Bronchus fibroblast of lung (primary cell): Measurements from ENCODE around the gene LPAR2. TPM values are rescaled to one million over a fixed set of nuclear protein-coding genes. Genes with fewer than 3 reads are reported as not detected.

Source experiments
- total RNA-seq: library from RNA; depleted of rRNA; stranded (reverse); fragments of >200 nt; gene quantifications from 2 replicates; pipeline ENCODE4 v1.2.3, GENCODE V29; 2015

Gene LPAR2
- total RNA-seq, result 3.9 and 4.2 TPM in 2 replicates

DNA sequence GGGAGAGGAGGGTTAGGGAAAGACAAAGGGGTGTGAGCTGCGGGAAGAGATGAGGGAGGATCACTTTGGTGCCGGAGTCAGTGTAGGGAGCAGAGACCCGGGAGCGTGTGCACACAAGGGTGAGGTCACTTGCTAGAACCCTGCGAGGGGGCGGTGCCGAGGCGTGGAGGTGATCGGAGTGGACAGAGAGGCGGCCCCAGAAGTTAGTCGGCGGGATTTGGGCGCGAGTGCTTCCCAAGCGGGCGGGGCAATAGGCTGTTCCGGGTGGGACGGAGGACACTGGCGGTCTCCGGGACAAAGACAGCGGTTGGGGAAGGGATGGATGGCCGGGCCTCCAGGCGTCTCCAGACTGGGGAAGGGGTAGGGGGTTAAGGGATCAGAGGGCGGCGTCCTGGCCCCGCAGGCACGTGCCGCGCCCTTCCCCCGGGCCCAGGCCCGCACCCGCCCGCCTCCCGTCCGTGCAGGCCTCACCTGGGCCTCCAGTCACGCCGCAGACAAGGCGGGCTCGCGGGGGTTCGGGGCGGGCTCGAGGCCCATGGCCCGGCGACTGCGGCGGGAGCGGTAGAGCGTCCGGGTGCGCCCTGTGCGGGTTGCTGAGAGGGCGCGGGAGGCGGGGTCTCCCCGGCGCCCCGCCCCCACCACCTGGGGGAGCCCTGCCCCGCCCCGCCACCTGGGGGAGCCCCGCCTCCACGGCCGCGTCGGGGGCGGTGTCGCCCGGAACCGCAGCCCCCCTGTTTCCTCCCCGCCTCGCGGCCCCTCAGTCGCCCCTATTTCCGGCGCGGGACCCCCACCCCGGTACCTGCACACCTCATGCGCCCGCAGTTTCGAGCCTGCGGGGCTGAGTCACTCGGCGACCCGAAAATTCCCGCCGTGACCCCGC, at the start of gene LPAR2:
LPAR2 (minus strand) TSS at position 600 of the 880 bp plus-strand sequence. CDS start 945 bp downstream, outside the sequence.

DNA sequence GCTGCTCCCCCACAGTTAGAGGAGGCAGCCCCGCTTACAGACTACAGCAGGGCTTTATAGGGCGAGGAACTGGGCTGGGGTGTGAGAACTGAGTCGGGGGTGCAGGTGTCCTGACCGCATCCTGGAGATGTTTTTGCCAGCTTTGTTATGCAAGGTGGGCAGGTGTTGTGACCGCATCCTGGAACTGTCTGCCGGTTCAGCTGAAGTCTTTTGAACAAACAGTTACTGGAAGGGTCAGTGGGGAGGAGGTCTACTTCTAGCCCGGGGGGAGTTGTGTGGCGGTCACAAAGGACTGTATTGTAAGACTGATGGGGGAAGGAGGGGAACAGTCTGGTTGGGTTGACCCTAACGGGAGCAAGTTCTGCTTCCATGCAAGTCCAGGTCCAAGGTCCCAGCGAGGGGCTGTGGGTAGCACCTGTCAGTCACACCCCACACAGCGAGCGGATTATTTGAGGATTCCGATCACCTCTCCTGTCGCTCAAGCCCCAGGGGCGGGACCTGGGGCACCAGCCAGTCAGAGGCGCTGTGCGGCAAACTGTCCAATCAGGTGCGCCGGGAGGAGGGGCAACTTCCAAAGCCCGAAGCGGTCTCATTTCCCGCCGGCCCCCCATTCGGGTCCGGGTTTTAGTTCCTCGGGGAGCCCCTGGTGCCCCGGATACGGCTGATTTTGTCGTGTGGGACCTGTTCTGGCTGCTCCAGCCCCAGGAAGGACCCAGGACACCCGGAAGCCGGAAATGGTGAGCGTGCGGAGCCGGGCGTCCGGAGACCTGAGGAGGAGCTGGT, 40.4 kb upstream of the LPAR2 start, which contains the start of gene ZNF101:
ZNF101 (plus strand) TSS at position 610 of the 783 bp plus-strand sequence; CDS start at position 735, 125 bp downstream.

DNA sequence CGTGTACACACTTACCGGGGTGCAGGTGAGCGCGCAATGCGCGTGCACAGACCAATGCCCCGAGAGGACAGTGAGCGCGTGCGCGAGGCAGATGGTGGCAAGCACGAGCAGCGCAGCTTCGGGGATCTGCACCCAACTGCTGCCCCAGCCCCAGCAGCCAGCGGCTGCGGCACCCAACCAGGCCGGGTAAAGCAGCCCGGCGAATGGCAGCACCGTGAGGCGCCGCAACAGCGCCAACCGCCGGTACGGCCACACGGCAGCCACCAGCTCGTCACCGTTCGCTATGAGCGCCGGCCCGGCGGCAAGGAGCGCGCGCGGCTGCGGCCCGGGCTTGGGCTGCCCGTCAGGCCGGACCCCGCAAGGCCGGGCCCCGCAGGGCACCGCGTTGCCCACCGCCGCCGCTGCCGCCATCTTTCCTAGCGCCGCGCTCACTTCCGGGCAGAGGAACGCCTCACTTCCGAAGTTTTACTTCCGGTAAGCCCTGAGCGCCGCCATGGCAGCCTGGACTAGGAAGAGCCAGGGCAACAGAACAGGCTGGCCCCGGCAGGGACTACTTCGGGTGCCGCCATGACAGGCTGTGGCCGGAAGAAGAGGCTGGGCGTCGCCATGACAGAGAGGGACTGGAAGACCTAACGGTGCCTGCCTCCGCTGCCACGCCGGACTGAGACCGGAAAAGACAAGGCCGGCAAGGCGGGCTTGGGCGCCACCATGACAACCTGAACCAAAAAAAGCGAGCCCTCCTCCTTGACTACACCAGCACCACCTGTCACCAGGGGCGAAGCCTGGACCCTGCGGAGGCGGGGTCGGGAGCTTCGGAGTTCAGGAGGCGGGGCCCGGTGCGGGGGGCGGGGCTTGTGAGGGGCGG, 35.5 kb upstream of the LPAR2 start, which contains the start of gene ATP13A1:
ATP13A1 (minus strand) TSS at position 421 of the 865 bp plus-strand sequence; CDS start at position 411, 10 bp downstream.

DNA sequence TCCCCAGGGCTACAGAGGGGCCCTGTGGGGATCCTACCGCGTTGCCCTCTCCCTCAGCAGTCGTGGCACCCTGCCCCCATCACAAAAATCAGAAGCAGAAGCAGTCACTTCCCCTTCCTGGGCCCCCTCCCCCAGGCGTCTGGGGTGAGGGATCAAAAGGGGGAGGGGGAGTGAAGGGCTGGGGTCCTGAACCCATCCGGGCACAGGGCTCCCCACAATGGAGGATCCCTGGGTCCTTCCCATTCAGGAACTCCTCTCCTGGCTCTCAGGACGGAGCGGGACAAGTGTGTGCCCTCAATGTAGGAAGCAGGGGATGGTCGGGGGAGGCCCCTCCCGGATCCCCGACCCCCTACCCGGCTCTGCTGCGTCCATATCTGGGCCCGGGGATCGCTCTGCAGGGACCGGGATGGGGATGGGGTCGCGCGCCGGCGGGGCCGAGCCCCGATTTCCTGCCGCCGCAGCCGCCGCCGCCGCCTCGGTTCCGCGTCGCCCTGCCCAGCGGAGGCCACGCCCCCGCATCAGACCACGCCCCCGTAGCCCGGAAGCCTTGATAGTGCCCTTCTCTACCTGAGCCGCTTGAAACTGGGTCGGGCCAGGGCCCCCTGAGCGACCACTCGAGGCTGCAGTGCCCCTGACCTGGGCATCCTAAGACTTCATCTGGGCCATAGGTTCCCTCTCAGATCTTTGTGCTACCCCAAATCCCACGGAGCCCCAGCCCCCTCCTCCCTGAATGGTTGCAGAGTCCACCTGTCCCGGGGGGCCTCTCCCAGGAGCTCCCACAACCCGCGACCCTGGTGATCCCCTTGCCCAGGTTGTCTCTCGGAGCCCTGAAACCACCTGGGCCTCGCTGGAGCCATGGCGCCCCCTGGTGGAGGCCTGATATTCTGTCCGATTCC, 15.4 kb upstream of the LPAR2 start, which contains the start of gene GMIP:
GMIP (minus strand) TSS at position 500 of the 896 bp plus-strand sequence; CDS start at position 372, 128 bp downstream.

DNA sequence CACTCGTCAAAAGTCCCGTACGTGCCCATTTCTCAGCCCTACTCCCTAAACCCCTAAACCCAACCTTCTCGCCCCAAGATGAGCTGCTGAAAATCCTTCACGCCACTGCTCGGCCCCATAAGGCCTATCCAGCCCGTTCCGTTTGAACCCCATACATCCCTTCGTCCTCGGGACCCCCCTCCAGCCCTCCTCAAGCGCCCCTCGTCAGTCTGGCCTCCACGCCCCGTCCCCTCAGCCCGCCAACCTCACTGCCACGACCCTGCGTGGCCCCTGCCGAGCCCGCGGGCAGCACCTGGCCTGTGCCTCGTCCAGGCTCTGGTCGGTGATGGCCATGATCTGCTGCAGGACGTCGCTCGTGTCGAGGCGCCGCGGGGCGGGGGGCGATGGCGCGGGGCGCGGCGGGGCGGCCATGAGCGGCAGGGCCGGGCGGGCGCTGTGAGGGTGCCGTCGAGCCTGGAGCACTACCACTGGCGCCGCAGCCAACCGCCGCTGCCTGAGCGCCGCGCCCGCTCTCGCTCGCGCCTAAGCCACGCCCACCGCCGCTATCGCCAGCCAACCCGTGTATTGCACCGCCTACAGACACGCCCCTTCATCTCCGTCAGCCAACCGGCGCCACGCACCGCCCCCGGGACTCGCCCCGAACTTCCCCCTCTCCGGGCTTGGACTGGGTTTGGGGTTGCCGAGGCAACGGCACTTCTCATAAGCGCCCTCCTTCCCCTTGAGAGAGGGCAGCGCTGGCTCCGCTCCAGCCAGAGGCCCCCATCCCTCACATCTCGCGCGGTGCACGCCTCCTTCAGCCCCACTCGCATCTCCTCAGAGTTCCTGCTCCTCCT, 9.6 kb downstream of the LPAR2 start, which contains the start of gene PBX4:
PBX4 (minus strand) TSS at position 469 of the 833 bp plus-strand sequence; CDS start at position 411, 58 bp downstream.

Other genes starting within 250 kb of the LPAR2 start
- gene GATAD2A, start 222.5 kb downstream of the LPAR2 start, total RNA-seq, result 52.6 and 63.5 TPM in 2 replicates
- 0.84 and 1.2 TPM in 2 replicates for gene TSSK6, start 112.7 kb downstream of the LPAR2 start, total RNA-seq
- 61.0 and 68.2 TPM in 2 replicates for gene NDUFA13, start 112.0 kb downstream of the LPAR2 start, total RNA-seq
- 0.30 and 1.0 TPM in 2 replicates for gene YJEFN3, start 99.3 kb downstream of the LPAR2 start, total RNA-seq
- gene CILP2, start 90.0 kb downstream of the LPAR2 start, total RNA-seq, result under 0.01 and 0.15 TPM in 2 replicates
- 1.2 and 3.2 TPM in 2 replicates for gene PBX4, start 9.5 kb downstream of the LPAR2 start, total RNA-seq
- gene GMIP, start 15.4 kb upstream of the LPAR2 start, total RNA-seq, result 5.6 and 5.9 TPM in 2 replicates
- gene ATP13A1, start 35.5 kb upstream of the LPAR2 start, total RNA-seq, result 39.8 and 49.5 TPM in 2 replicates
- 2.9 and 3.6 TPM in 2 replicates for gene ZNF101, start 40.6 kb upstream of the LPAR2 start, total RNA-seq
- gene ZNF14, start 104.9 kb upstream of the LPAR2 start, total RNA-seq, result 2.1 and 2.2 TPM in 2 replicates
- gene ZNF506, start 193.5 kb upstream of the LPAR2 start, total RNA-seq, result 13.2 and 23.5 TPM in 2 replicates
- 2.7 and 4.2 TPM in 2 replicates for gene ZNF253, start 237.7 kb upstream of the LPAR2 start, total RNA-seq